ENCODE measurements around the gene CABP1. TPM values are rescaled to one million over a fixed set of nuclear protein-coding genes. Genes with fewer than 3 reads are reported as not detected.

CABP1 gene
- total RNA-seq, 2 donors from 2014 or later, result 0.23 to 0.62 TPM

GRCh38 chr12:120625557-120626419 lies 14.6 kb upstream of the CABP1 start:
- no peak for DNase-seq (ENCODE audit: low spot score)
- WGBS, result 72% methylated on average over 26 of the region's 26 CpGs

GRCh38 chr12:120628919-120629318 lies 11.5 kb upstream of the CABP1 start:
- DNase-seq (ENCODE audit: low spot score), result no peak
- whole genome bisulfite sequencing, result 68% methylated on average over 4 of the region's 4 CpGs
- no peak overlapping the region for H3K27ac ChIP-seq
- H3K4me1 ChIP-seq (replicated peaks), result no peaks in the 10 kb centered on the region
- no peak overlapping the region for H3K4me3 ChIP-seq
- TF ChIP-seq CTCF (IDR thresholded peaks at IDR 0.05) (no peak), POLR2AphosphoS5 (IDR thresholded peaks at IDR 0.05) (no peak), POLR2A (IDR thresholded peaks at IDR 0.05) (no peak)
- H3K9me3 ChIP-seq, result no peaks in the 10 kb centered on the region
- no peaks in the 10 kb centered on the region for H3K27me3 ChIP-seq (replicated peaks; ENCODE audit: insufficient read depth)
- H3K36me3 ChIP-seq, result no peaks in the 10 kb centered on the region
- intact Hi-C loops (cut with DNase I), result no loop called here

More at GRCh38 chr12:120625557-120626419, 14.6 kb upstream of the CABP1 start:
- no peak for TF ChIP-seq POLR2AphosphoS5 (IDR thresholded peaks at IDR 0.05)
- Histone ChIP-seq H3K4me3 (no peak overlapping the region), H3K27ac (no peak overlapping the region), H3K4me1 (replicated peaks) (no peaks in the 10 kb centered on the region), H3K27me3 (replicated peaks; ENCODE audit: insufficient read depth) (no peaks in the 10 kb centered on the region), H3K36me3 (no peaks in the 10 kb centered on the region), H3K9me3 (no peaks in the 10 kb centered on the region)
- intact Hi-C loops (cut with DNase I), result no loop called here

- H3K9me3 ChIP-seq, result no peaks in the 10 kb centered on the region
- no peak for DNase-seq (ENCODE audit: low spot score)
- TF ChIP-seq CTCF (IDR thresholded peaks at IDR 0.05) (no peak), POLR2A (IDR thresholded peaks at IDR 0.05) (no peak), POLR2AphosphoS5 (IDR thresholded peaks at IDR 0.05) (no peak)
- WGBS, result 47% methylated on average over 15 of the region's 15 CpGs
- H3K27ac ChIP-seq, result no peak overlapping the region
- intact Hi-C loops (cut with DNase I), result no loop called here
- H3K36me3 ChIP-seq, result no peaks in the 10 kb centered on the region
- no peaks in the 10 kb centered on the region for H3K27me3 ChIP-seq (replicated peaks; ENCODE audit: insufficient read depth)
- H3K4me3 ChIP-seq, result no peak overlapping the region
- no peaks in the 10 kb centered on the region for H3K4me1 ChIP-seq (replicated peaks)
Measured at GRCh38 chr12:120630104-120630892, 10.1 kb upstream of the CABP1 start.

GRCh38 chr12:120631097-120631496 lies 9.3 kb upstream of the CABP1 start:
- Histone ChIP-seq H3K4me3 (no peak overlapping the region), H3K4me1 (replicated peaks) (no peaks in the 10 kb centered on the region), H3K27me3 (replicated peaks; ENCODE audit: insufficient read depth) (no peaks in the 10 kb centered on the region), H3K9me3 (no peaks in the 10 kb centered on the region), H3K36me3 (no peaks in the 10 kb centered on the region), H3K27ac (no peak overlapping the region)
- WGBS, result 49% methylated on average over 5 of the region's 5 CpGs
- DNase-seq (ENCODE audit: low spot score), result no peak
- no peak for TF ChIP-seq CTCF (IDR thresholded peaks at IDR 0.05)
- no peak for TF ChIP-seq POLR2A (IDR thresholded peaks at IDR 0.05)
- TF ChIP-seq POLR2AphosphoS5 (IDR thresholded peaks at IDR 0.05), result no peak
- intact Hi-C loops (cut with DNase I), result no loop called here
